GM23338 (cell line): ENCODE results near the gene RCSD1. TPM values are rescaled to one million over a fixed set of nuclear protein-coding genes. Genes with fewer than 3 reads are reported as not detected.

ENCODE experiments used
- ATAC-seq: fragments of 200-7000 bp; cut with Tn5 transposase; 3 replicates; pipeline ENCODE4 v1.9.1; 2020
- DNase-seq: peaks from one replicate; pipeline ENCODE4 v3.0.0-alpha.2; 2015; ENCODE audit warnings: low spot score
- H2AFZ ChIP-seq: fragments of 200-600 bp; sonication (generic); 2 replicates; pipeline ENCODE4 v1.8.0; 2016; ENCODE audit warnings: antibody characterized with exemption, mild to moderate bottlenecking, moderate library complexity
- H3F3A ChIP-seq: fragments of 200-600 bp; sonication (generic); replicated peaks from 2 replicates; pipeline ENCODE4 v1.8.0; 2017; ENCODE audit warnings: antibody characterized with exemption, mixed run types, low read depth
- H3K27ac ChIP-seq: fragments of 200-600 bp; sonication (generic); 2 replicates; pipeline ENCODE4 v1.6.1; 2016; ENCODE audit warnings: low read depth
- H3K27me3 ChIP-seq: fragments of 200-600 bp; sonication (generic); 2 replicates; pipeline ENCODE4 v1.8.0; 2016; ENCODE audit warnings: mild to moderate bottlenecking, mixed run types, moderate library complexity; ENCODE audit not compliant: insufficient read depth
- H3K36me3 ChIP-seq: fragments of 200-600 bp; sonication (generic); 2 replicates; pipeline ENCODE4 v1.8.0; 2016; ENCODE audit warnings: mild to moderate bottlenecking; ENCODE audit not compliant: insufficient read depth
- H3K4me1 ChIP-seq: fragments of 200-600 bp; sonication (generic); 2 replicates; pipeline ENCODE4 v1.8.0; 2016; ENCODE audit warnings: mild to moderate bottlenecking, moderate library complexity; ENCODE audit not compliant: insufficient read depth
- H3K4me2 ChIP-seq: fragments of 200-600 bp; sonication (generic); 2 replicates; pipeline ENCODE4 v1.7.1; 2017; ENCODE audit warnings: mixed run types
- H3K4me3 ChIP-seq: fragments of 200-600 bp; sonication (generic); 2 replicates; pipeline ENCODE4 v1.6.1; 2016; ENCODE audit warnings: mixed run types
- H3K79me2 ChIP-seq: fragments of 200-600 bp; sonication (generic); replicated peaks from 2 replicates; pipeline ENCODE4 v1.8.0; 2017; ENCODE audit warnings: mild to moderate bottlenecking; ENCODE audit not compliant: insufficient read depth
- H3K9me2 ChIP-seq: fragments of 200-600 bp; sonication (generic); 2 replicates; pipeline ENCODE4 v1.8.0; 2017; ENCODE audit not compliant: insufficient read depth
- H4K20me1 ChIP-seq: fragments of 200-600 bp; sonication (generic); replicated peaks from 2 replicates; pipeline ENCODE4 v1.8.0; 2017; ENCODE audit warnings: mild to moderate bottlenecking; ENCODE audit not compliant: insufficient read depth
- H3K27ac Mint-ChIP-seq: 2 replicates; pipeline ENCODE4 v1.8.0; 2020; ENCODE audit warnings: inconsistent platforms, mild to moderate bottlenecking, moderate library complexity, mixed read lengths
- H3K27me3 Mint-ChIP-seq: 3 replicates; pipeline ENCODE4 v1.8.0; 2022; ENCODE audit warnings: low read depth, mild to moderate bottlenecking, moderate library complexity, mixed read lengths, inconsistent platforms; ENCODE audit not compliant: insufficient read depth, poor library complexity
- H3K36me3 Mint-ChIP-seq: 3 replicates; pipeline ENCODE4 v1.8.0; 2021; ENCODE audit warnings: low read depth, mild to moderate bottlenecking, inconsistent platforms, moderate library complexity, mixed read lengths
- H3K4me1 Mint-ChIP-seq: 3 replicates; pipeline ENCODE4 v1.8.0; 2020; ENCODE audit warnings: mild to moderate bottlenecking, inconsistent platforms, mixed read lengths
- H3K4me3 Mint-ChIP-seq: 3 replicates; pipeline ENCODE4 v1.8.0; 2021; ENCODE audit warnings: moderate library complexity, mild to moderate bottlenecking, inconsistent platforms, mixed read lengths
- H3K9me3 Mint-ChIP-seq: 3 replicates; pipeline ENCODE4 v1.8.0; 2020; ENCODE audit warnings: moderate library complexity, mild to moderate bottlenecking, inconsistent platforms, mixed read lengths
- CREB1 ChIP-seq: fragments of 250-450 bp; sonication (Bioruptor Pico); IDR thresholded peaks from 2 replicates; pipeline ENCODE4 v1.5.0; 2020; ENCODE audit warnings: low read depth, mild to moderate bottlenecking, moderate library complexity
- CTCF ChIP-seq, 2 experiments: fragments of 200-600 bp in 1 of 2; sonication (generic) in 1 of 2; conservative IDR thresholded peaks; 2 replicates each; pipeline versions ENCODE4 v1.5.1 to v1.6.1; 2016 to 2017; ENCODE audit warnings: antibody characterized with exemption in 2 of 2, low read depth in 2 of 2, mild to moderate bottlenecking in 2 of 2, moderate library complexity in 1 of 2
- EZH2 ChIP-seq: fragments of 200-600 bp; sonication (generic); IDR thresholded peaks from one replicate; pipeline ENCODE4 v1.8.0; 2017; ENCODE audit warnings: antibody characterized with exemption, mild to moderate bottlenecking, low read depth; ENCODE audit not compliant: unreplicated experiment
- EZH2phosphoT487 ChIP-seq: fragments of 200-600 bp; sonication (generic); IDR thresholded peaks from one replicate; pipeline ENCODE4 v1.8.1; 2018; ENCODE audit warnings: antibody characterized with exemption; ENCODE audit not compliant: unreplicated experiment
- JUNB ChIP-seq: IDR thresholded peaks from one replicate; pipeline ENCODE4 v1.6.1; 2016; ENCODE audit warnings: antibody characterized with exemption; ENCODE audit not compliant: unreplicated experiment
- NANOG ChIP-seq: IDR thresholded peaks from 2 replicates; pipeline ENCODE4 v1.6.1; 2016; ENCODE audit warnings: antibody characterized with exemption, borderline replicate concordance
- STAT1 ChIP-seq: IDR thresholded peaks from one replicate; pipeline ENCODE4 v1.6.1; 2016; ENCODE audit warnings: antibody characterized with exemption; ENCODE audit not compliant: unreplicated experiment
- ZNF114 ChIP-seq: fragments of 250-450 bp; sonication (Bioruptor Pico); IDR thresholded peaks from 2 replicates; pipeline ENCODE4 v1.5.0; 2020; ENCODE audit warnings: mild to moderate bottlenecking, moderate library complexity
- ZNF331 ChIP-seq: fragments of 250-450 bp; sonication (Bioruptor Pico); IDR thresholded peaks from 2 replicates; pipeline ENCODE4 v1.5.0; 2020; ENCODE audit warnings: low read depth, mild to moderate bottlenecking, moderate library complexity
- ZNF462 ChIP-seq: fragments of 250-450 bp; sonication (Bioruptor Pico); IDR thresholded peaks from 2 replicates; pipeline ENCODE4 v1.5.0; 2020; ENCODE audit warnings: mild to moderate bottlenecking, moderate library complexity
- polyA plus RNA-seq: library from polyadenylated mRNA; unstranded; fragments of >200 nt; fragmentation: Nextera tagmentation; extraction: Ambion mirVana; gene quantifications from 2 replicates; pipeline ENCODE4 v1.2.1, GENCODE V29; 2016
- total RNA-seq: library from RNA; depleted of rRNA; stranded (reverse); fragments of >200 nt; shearing (Covaris generic); gene quantifications from 2 replicates; pipeline ENCODE4 v1.2.3, GENCODE V29; 2014
- TF ChIP-seq, protein P1 (sequence below): IDR thresholded peaks from one replicate; pipeline ENCODE4 v1.6.1; 2018; ENCODE audit warnings: antibody characterized with exemption; ENCODE audit not compliant: unreplicated experiment

The RCSD1 gene
- total and polyA plus RNA-seq, 2 experiments from 2014 or later = 0.18 to 0.73 TPM

GRCh38 chr1:167676916-167677848, 47.1 kb downstream of the RCSD1 start:
- H3K4me1 Mint-ChIP-seq = no peaks in the 10 kb centered on the region; the same call in 2 of the 3 replicates
- H3K27me3 Mint-ChIP-seq = peaks cover 1% of the 10 kb centered on the region
- H3K4me2 ChIP-seq = no peak overlapping the region
- H3K27me3 ChIP-seq = no peaks in the 10 kb centered on the region
- no peak overlapping the region for H3K27ac Mint-ChIP-seq
- no peaks in the 10 kb centered on the region for H3K36me3 ChIP-seq
- H2AFZ ChIP-seq = no peak overlapping the region
- no peaks in the 10 kb centered on the region for H3K36me3 Mint-ChIP-seq
- no peak overlapping the region for H3K4me3 Mint-ChIP-seq
- no peaks in the 10 kb centered on the region for H4K20me1 ChIP-seq
- no peak overlapping the region for H3K27ac ChIP-seq
- H3K79me2 ChIP-seq = no peaks in the 10 kb centered on the region
- H3K4me1 ChIP-seq = no peaks in the 10 kb centered on the region
- H3K9me3 Mint-ChIP-seq = no peaks in the 10 kb centered on the region
- TF ChIP-seq EZH2 = no peak
- no peak for TF ChIP-seq ZNF114 (CRISPR knock-in tag)
- TF ChIP-seq ZNF331 (CRISPR knock-in tag) = no peak
- TF ChIP-seq ZNF462 (CRISPR knock-in tag) = no peak
- TF ChIP-seq CTCF (conservative IDR thresholded peaks at IDR 0.05; ENCODE audit: low read depth in 2 of 2) = no peak
- TF ChIP-seq JUNB = no peak
- TF ChIP-seq CREB1 (CRISPR knock-in tag) = no peak
- TF ChIP-seq, protein P1, sequence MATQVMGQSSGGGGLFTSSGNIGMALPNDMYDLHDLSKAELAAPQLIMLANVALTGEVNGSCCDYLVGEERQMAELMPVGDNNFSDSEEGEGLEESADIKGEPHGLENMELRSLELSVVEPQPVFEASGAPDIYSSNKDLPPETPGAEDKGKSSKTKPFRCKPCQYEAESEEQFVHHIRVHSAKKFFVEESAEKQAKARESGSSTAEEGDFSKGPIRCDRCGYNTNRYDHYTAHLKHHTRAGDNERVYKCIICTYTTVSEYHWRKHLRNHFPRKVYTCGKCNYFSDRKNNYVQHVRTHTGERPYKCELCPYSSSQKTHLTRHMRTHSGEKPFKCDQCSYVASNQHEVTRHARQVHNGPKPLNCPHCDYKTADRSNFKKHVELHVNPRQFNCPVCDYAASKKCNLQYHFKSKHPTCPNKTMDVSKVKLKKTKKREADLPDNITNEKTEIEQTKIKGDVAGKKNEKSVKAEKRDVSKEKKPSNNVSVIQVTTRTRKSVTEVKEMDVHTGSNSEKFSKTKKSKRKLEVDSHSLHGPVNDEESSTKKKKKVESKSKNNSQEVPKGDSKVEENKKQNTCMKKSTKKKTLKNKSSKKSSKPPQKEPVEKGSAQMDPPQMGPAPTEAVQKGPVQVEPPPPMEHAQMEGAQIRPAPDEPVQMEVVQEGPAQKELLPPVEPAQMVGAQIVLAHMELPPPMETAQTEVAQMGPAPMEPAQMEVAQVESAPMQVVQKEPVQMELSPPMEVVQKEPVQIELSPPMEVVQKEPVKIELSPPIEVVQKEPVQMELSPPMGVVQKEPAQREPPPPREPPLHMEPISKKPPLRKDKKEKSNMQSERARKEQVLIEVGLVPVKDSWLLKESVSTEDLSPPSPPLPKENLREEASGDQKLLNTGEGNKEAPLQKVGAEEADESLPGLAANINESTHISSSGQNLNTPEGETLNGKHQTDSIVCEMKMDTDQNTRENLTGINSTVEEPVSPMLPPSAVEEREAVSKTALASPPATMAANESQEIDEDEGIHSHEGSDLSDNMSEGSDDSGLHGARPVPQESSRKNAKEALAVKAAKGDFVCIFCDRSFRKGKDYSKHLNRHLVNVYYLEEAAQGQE = no peak
- TF ChIP-seq NANOG = no peak
- no peak for TF ChIP-seq EZH2phosphoT487
- no peak for TF ChIP-seq STAT1
- DNase-seq = no peak
- H3K9me2 ChIP-seq = peaks cover 1% of the 10 kb centered on the region; the same call in 1 of the 2 replicates
- no peak overlapping the region for H3K4me3 ChIP-seq
- H3F3A ChIP-seq = no peaks in the 10 kb centered on the region
- no peak for ATAC-seq
